Activated CD8-positive, alpha-beta memory T cell treated with anti-CD3 and anti-CD28 coated beads for 48 hours (primary cell): ENCODE results near the gene C11orf21.

Experiments
- DNase-seq, 3 experiments: peaks; one replicate each; pipeline ENCODE4 v3.0.0-alpha.2; 2020; ENCODE audit warnings: low read depth in 2 of 3, low spot score in 2 of 3

C11orf21 gene

DNA sequence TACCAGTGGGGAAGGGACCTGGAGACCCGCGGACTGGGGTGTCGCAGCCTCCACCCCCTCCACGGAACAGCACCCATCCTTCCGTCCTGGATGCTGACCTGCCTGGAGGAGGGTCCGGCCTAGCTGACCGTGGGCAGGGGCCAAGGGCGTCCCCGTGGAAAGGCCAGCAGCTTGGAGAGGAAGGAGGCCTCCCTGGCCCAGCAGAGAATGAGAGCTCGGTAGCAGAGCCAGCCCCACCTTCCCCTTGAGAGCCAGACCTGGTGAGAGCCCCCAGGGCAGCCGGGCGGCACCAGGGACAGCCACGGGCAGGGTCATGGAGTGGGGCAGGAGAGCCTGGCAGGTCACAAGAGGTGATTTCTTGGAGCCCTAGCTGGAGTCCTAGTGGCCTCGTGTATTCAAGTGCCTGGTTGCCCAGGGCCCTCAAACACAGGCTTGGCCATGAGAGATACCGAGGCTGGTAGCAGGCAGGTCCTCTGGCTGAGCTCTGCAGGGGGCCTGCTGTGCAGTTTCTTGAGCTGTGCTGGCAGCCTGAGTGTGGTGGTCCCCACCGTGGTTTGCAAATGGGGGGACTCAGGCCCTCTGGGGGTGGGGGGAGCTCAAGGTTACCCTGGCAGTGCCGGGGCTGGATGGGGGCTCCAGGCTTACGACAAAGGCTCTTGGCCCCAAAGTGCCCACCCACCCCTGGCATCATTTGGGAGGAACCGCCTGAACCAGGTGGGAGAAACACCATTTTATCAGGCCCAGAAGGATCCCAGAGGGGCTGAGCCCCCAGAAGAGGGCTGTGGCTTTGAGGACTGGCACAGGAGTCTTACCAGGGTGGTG is 7.7 kb upstream of the C11orf21 start:
- no peak for DNase-seq

DNA sequence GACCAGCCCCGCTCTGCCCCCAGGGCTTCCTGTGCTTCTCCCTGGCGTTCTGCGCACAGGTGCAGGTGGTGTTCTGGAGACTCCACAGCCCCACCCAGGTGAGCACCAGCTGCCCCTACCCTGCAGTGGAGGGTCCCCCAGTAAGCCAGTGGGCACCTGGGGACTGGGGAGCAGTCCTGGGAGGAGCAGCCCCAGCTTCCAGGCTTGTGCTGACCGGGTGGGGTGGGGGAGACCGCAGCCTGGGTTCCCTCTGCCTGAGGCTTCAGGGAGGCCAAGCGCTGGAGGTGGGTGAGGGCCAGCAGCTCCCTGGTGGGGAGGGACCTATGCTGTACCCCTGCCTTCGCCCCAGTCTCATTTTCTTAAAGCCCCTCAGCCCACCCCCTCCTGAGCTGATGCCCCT is 7.0 kb upstream of the C11orf21 start:
- DNase-seq: no peak

DNA sequence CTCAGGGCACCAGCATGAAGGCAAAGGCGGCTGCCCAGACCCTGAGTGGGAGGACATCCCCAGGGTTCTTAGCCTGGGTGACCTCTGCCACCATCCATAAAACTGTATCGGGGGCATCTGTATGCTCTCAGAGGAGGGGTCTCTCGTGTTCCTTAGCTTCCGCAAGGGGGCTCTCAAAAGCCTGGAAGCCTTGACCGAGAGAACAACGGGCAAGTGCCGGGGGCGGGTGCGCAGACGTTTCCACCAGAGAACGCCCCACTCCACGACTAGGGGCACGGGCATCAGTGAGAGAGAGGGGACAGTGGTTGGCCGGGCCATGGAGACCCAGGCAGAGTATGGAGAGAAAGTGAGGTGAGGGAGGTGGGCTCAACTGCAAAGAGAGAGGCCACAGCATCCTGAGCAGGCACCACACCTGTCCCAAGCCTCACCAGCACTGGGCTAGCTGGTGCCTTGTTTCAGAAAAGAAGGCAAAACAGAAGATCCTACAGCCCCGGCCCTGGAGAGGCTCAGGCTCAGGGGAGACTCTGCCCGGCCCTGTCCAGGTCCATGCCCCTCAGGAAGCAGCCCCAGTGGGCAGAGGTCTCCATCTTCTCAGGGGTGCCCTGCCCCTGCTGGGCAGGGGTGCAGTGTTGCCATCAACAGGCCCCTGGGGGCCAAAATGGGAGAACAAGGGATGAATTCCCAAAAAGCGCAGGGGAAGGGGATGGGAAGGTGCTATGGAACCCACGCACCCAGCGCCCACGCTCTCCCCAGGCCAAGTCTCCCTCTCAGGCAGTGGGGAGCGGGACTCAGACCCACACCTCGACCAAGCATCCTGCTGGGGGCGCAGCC is 6.0 kb upstream of the C11orf21 start:
- no peak for DNase-seq

DNA sequence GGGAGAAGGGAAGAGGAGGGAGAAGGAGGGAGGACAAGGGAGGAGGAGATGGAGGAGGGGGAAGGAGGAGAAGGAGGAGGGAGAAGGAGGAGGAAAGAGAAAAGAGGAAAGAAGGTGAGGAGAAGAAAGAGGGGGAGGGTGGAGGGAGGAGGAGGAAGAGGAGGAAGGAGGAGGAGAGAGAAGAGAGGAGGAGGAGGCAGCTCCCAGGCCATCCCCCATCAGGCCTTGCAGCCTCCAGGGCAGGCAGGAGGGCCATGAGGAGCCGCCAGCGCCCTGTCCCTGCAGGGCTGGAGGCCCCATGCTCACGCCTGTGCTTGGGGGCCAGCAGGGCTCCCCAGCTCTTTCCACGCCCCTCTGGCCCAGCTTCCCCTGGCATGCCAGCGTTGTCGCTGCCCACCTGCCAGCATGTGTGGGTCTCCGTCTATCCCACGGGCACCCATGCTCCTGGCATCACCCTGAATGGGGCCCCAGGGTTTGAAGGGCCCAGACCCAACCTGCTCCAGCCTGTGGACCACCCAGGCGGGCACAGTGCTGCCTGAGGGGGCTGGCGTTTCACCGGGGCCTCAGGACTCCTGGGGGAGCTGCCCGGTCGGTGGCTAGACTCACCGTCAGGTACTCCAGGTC is 5.3 kb upstream of the C11orf21 start:
- no peak for DNase-seq

DNA sequence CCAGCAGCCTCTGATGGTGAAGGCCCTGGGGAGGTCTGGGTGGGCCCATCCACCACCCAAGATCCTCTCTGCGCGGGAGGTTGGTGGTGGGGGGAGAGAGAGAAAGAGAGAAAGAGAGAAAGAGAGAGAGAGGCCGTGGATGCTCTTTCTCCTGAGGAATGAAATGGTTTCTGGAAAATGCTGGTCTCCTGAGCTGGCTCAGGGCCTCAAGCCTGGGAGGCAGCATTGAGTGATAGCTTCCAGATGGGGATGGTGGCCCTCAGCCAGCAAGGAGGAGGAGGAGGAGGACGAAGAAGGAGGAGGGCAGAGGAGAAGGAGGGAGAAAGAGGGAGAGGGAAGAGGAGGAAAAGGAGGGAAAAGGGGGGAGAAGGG is 4.7 kb upstream of the C11orf21 start:
- DNase-seq: no peak

DNA sequence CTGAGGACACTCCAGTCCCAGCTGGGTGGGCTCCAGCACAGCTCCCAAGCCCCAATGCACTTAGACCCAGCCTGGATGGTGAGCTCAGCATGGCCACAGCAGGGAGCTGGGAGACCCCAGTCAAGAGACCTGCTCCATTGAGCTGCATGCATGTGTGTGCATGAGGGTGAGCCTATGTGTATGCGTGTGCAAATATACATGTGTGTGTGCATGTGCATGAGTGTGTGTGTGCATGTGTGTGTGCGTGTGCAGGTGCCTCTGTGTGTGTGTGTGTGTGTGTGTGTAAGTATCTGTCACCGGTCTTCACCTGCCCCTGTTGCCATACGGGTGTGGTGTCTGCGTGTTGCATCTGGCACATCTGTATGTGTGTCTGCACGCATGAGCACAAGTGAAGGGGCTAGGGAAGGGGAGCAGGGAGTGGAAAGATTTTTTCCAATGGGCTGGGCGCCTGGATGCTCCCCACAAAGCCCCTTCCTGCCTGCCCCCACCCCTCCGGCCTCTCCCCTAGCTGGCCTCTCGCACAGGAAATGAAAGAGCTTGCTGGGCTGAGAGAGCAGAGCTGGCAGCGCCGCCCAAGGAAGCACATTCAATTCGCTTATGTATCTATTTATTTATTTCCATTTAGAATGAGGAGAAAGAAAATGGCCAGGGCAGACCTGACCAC is 4.2 kb upstream of the C11orf21 start:
- no peak for DNase-seq

DNA sequence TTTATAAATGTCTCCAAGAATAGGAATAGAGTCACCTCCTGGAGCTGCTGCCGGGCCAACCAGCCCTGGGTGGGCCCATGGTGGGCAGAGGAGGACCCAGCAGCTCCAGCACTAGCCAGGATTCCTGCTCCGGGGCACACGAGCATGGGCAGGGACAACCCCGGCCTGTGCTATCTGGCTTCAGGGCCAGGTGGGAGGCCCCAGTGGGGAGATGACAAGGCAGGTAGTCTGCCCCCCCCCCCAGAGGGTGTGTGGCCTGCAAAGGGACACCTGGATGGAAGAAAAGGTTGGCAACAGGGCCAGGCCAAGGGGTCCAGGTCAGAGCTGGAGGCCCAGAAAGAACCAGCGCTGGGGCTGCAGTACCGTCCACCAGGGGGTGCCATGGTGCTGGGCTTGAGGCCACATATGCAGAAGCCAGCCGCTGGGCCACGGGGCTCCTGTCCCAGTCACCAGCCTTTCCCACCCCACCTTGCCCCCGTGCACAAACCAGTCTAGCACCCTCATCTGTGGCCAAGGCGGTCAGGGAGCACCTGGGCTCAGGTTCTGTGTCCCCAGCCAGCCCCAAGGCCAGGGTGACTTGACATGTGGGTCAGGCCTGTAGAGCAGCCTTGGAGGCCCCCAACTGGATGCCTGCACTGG is 3.5 kb upstream of the C11orf21 start:
- peak; percentile 66 to 85 (median 81) for DNase-seq

DNA sequence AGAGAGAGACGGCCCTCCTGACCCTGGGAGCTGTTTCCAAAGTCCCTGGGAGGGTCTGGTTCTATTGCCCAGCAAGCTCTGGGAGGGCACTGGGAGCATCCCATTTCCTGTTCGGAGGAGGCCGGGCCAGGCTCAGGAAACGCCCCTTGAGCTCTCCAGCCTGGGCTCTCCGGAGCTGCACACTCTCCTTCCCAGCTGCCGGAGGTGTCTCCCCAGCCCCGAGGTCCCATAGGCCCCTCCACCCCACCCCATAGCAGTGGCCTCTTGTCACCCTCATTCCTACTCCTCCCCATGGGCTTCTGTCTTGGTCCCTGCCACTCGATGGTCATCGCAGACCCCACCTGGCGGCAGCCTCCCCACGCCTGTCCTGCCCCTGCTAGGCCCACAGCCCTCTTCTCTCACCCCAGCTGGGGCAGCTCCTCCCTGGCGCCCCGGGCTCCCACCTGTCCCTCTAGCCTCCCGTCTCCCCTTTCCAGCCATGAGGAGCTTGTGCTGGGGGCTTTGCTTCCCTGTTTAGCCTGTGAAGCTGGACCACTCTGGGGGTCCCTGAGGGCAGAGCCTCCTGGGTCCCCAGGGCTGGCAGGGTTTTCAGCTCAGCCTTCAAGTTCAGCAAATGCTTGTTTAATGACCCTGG is 2.9 kb upstream of the C11orf21 start:
- DNase-seq: no peak

DNA sequence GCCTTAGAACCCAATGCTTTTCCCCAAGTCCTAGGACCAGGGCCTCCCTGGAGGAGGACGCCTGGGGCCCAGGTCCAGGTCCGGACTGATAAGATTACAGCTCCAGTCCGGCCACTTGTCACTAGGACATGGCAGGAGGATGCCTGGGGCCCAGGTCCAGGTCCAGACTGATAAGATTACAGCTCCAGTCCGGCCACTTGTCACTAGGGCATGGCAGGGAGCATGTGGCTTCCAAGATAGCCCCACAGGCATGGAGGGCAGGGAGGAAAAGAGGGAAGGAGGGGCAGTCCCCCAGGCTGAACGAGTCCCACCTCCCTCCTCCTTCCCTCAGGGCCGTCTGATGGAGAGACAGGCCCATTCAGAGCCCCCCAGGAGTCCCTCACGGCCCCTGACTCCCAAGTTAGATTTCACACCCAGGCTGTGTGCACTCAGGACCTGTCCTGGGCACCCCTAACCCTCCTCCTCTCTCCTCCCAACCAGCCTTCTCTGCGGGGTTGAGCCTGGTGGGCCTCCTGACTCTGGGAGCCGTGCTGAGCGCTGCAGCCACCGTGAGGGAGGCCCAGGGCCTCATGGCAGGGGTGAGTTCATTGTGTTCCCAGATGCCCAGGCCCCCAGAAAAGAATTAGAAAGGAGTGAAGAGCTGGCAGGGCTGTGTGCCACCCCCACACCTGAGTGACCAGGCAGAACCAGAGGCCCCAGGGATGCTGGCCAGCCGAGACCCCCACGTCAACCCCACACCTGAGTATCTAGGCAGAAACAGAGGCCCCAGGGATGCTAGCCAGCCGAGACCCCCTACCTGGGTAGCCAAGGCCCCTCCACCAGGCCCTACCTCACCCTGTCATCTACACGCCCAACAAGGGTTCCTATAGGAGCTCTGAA is 2.1 kb upstream of the C11orf21 start:
- DNase-seq: no peak

DNA sequence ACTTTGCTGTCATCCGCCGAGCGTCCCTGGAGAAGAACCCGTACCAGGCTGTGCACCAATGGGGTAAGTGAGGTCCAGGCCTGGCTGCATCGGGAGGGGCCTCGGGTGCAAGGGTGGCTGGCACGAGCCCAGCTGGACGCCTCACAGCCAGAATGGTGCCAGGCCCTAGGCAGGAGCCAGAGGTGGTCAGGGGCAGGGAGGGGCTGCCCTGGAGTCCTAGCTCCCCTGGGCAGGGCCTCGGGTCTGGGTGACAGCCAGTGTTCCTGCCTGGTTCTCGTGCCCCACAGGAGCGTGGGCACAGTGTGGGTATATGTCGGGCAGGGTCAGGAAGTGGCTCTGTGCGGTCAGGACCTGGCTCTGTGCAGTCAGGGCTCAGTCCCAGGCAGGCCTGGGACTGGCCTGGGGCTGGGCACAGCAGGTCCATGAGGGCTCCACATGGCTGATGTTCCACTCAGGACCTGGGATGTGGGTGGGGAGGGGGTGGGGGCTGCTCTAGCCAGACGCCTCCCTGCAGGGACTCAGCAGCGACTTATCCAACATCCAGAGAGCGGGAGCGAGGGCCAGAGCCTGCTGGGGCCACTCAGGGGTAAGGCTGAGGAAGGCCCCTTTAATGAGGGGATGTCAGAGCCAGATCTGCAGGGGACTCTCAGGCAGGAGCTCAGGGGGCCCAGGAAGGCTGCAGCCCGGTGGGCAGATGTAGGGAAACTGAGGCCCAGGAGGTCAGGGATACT is 1.3 kb upstream of the C11orf21 start:
- DNase-seq: no peak

DNA sequence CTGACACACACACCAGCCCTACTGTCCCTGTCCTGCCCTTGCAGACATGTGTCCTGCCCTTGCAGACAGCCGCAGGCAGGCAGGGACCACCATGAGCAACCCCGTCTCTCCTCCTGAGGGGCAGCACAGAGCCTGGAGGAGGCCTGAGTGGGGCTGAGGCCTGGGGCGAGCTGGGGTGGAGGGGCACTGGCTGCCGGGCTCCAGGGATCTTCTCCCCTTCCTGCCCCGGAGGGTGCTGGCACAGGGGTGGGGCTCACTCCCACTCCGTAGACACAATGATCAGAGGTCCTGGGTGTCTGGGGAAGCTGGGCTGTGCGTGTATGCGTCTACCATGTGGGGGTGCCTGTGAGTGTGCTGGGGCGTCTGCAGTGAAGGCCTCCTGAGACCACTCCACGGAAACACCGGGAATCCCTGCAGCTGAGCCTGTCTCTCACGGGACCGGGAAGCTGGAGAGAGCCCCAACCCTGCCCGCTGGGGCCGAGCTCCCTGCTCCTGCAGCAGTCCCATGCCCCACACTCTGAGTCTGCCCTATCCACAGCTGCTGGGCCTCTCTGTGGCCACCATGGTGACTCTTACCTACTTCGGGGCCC is 683 bp upstream of the C11orf21 start:
- peak in 1 of 3 experiments; percentile 19 for DNase-seq

DNA sequence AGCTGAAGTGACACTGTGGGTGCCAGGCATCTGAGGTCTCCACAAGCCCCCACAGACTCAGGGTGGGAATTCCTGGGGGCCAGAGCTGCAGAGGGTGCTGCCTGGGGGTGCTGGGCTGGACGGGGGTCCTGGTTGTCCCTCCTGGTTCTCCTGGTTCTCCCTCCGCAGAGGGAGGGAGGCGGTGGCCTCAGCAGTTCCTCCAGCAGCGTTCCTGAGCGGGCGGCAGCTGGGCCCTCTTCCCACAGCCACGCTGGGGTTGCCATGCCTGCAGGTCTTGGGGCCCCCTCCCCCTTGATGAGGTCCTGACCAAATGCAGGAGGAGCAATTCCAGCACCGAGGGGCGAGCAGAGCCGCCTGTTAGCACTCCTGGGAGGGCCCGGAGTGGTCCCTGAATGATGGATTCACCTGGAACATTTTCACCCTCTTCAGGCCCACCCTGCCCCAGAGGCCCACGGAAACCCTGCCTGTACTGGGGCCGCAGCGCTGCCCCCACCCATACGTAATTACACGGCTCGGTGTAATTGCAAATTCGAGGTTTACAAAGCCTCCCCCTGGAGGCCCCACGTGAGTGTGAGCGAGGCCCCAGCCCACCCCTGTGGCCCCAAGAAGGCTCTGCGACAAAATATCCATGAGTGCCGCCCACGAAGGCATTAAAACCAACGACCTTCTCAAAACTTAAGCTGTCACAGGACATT is 635 bp downstream of the C11orf21 start:
- no peak for DNase-seq

DNA sequence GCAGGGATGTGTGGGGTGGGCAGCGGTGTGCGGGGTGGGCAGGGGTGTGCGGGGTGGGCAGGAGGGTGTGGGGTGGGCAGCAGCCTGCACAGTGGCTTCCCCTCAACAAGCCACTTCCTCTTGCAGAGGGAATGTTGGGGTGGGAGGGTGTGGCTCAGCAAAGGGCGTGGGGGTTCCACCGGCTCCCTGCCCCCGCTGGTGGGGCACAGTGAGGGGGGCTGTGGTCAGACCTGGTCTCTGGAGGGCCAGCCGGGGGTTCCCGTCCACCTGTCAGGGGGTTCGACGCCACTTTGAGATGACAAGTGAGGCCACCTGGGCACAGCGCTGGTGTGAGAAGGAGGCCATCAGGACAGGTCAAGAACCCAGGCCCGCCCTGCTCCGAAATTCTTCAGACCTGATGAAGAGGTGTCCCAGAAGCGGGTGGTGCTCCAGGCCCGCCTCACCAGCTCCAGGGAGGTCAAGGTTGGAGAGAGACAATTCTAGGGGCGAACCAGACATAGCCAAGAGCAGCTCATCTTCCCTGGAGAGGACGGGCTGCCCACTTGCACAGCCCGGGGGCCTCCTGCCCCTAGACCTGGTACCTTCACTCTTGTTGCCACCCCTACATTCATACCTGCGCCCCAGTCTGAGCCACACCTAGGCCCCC is 1.3 kb downstream of the C11orf21 start:
- DNase-seq: no peak

DNA sequence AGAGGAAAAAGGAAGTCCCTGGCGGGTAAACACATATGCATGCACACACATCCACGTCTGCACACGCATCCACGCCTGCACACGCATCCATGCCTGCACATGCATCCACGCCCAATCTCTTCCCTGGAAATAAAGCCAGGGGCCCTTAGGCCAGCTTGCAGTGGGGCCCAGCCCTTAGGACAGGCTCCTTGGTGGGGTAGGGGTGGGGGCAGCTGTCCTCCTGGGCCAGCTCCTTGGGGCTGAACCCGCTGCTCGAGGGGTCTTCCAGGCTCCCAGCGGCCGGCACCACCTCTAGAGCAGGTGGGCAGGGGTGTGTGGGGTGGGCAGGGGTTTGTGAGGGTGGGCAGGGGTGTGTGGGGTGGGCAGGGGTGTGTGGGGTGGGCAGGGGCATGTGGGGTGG is 1.9 kb downstream of the C11orf21 start:
- no peak for DNase-seq

DNA sequence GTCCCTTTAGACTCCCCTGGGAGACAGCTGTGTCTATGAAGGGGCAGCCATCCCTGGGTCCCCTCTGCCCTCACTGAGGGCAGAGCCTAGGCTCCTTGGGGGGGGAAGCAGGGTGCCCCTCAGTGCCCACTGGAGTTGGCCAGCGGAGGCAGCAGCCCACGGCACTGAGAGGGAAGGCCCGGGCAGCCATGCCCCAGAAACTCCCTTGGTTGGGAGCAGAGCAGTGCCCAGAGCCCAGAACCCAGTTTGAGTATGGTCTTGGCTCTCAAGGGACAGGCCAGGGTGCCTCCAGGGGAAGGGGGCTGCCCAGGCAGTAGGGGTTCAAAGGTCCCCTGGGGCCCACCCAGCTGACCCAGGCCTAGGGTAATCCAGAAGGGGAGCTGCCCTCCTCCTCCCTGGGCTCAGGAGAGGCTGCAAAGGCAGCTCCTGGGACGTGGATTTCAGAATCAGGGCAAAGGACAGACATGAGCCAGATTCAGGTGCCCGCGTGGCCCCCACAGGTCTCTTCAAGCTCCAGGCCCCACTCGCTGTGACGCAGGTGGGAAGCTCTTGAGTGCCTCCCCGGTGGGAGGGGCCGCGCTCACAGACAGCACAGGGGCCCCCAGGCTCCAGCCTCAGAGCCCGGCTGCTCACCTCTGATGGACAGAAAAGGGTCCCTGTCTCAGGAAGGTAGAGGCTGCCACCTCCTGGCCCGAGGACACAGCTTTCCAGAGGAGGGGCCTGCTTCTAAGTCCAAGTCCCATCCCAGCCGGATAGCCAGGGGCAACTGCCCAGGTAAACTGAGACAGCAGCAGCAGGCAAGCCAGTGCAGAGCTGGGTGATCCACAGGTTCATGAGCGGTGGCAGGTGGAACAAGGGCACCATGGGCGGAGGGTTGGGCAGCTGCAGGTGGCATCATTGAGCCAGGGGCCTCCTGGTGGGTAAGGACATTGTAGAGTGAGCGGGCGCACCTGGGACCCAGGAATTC is 2.6 kb downstream of the C11orf21 start:
- no peak for DNase-seq

DNA sequence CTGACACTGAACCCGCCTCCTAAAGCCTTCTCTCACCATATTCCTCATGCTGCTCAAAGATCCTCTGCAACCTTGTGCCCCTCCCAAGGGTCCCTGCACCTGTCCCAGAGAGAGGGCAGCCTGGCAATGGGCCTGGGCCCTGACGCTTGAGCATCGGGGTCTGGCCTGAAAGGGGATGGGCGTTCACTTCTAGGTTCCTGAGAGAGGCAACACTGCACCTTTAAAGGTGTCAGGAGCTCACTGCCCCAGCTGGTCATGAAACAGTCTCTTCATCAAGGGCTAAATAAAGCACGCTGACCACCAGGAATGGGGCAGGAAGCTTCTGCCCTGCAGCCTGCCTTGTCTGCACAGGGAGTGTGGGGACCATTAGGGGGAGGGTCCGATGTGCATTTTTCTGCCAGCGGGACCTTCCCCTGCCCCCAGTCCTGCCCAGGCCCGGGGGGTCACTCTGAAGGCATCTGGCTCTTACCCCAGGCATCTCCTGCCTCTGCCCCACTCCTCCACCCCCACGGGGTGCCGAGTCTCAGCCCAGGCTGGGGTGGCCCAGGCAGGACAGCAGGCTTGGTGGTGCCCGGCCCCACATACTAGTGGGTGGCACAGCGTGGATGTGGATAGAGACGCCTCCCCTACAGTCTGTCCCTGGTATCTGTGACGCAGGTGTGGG is 3.5 kb downstream of the C11orf21 start:
- DNase-seq: no peak
